NCI-H526 (cell line): ENCODE data around the gene GRIA4.

ENCODE experiments used
- DNase-seq, 2 experiments: peaks; one replicate each; lab custom pipeline; 2025; lab: John Stamatoyannopoulos, UW

The GRIA4 gene

GRCh38 chr11:105639527-105639926 lies 29.7 kb downstream of the GRIA4 start:
- DNase-seq, result no peak

- no peak for DNase-seq
Measured at GRCh38 chr11:105641433-105641832, 31.6 kb downstream of the GRIA4 start.

- no peak for DNase-seq
Measured at GRCh38 chr11:105642870-105643269, 33.0 kb downstream of the GRIA4 start.

- DNase-seq, result no peak
Measured at GRCh38 chr11:105644839-105645573, 35.1 kb downstream of the GRIA4 start.

- no peak for DNase-seq
Measured at GRCh38 chr11:105647780-105648179, 37.9 kb downstream of the GRIA4 start.

GRCh38 chr11:105648762-105649161 lies 38.9 kb downstream of the GRIA4 start:
- no peak for DNase-seq

GRCh38 chr11:105665281-105665680 lies 55.4 kb downstream of the GRIA4 start:
- DNase-seq, result no peak

- DNase-seq, result no peak
Measured at GRCh38 chr11:105667441-105667840, 57.6 kb downstream of the GRIA4 start.

- DNase-seq, result no peak
Measured at GRCh38 chr11:105670811-105671210, 60.9 kb downstream of the GRIA4 start.

- no peak for DNase-seq
Measured at GRCh38 chr11:105673089-105673488, 63.2 kb downstream of the GRIA4 start.

- DNase-seq, result no peak
Measured at GRCh38 chr11:105689631-105690030, 79.8 kb downstream of the GRIA4 start.

- no peak for DNase-seq
Measured at GRCh38 chr11:105690467-105690866, 80.6 kb downstream of the GRIA4 start.

GRCh38 chr11:105693075-105693759 lies 83.3 kb downstream of the GRIA4 start:
- DNase-seq, result no peak

- DNase-seq, result no peak
Measured at GRCh38 chr11:105696000-105696399, 86.1 kb downstream of the GRIA4 start.

GRCh38 chr11:105697291-105697690 lies 87.4 kb downstream of the GRIA4 start:
- no peak for DNase-seq

- DNase-seq, result no peak
Measured at GRCh38 chr11:105699203-105699602, 89.3 kb downstream of the GRIA4 start.

GRCh38 chr11:105700271-105700670 lies 90.4 kb downstream of the GRIA4 start:
- no peak for DNase-seq

GRCh38 chr11:105701098-105701497 lies 91.2 kb downstream of the GRIA4 start:
- no peak for DNase-seq

GRCh38 chr11:105705786-105706530 lies 96.1 kb downstream of the GRIA4 start:
- no peak for DNase-seq

GRCh38 chr11:105713106-105713505 lies 103.2 kb downstream of the GRIA4 start:
- DNase-seq, result no peak

GRCh38 chr11:105713696-105714095 lies 103.8 kb downstream of the GRIA4 start:
- no peak for DNase-seq

- DNase-seq, result no peak
Measured at GRCh38 chr11:105718641-105719040, 108.8 kb downstream of the GRIA4 start.
